ENCODE data around the gene NLRX1. TPM values are rescaled to one million over a fixed set of nuclear protein-coding genes. Genes with fewer than 3 reads are reported as not detected.
A peak's percentile ranks its signal among the peaks of the same experiment; 100 is the strongest.
"Not testable (repeated sequence)": the region's sequence is repeated elsewhere in the genome, so short reads cannot be mapped to it uniquely, and the experiment has no call there.

NLRX1 gene, protein sequence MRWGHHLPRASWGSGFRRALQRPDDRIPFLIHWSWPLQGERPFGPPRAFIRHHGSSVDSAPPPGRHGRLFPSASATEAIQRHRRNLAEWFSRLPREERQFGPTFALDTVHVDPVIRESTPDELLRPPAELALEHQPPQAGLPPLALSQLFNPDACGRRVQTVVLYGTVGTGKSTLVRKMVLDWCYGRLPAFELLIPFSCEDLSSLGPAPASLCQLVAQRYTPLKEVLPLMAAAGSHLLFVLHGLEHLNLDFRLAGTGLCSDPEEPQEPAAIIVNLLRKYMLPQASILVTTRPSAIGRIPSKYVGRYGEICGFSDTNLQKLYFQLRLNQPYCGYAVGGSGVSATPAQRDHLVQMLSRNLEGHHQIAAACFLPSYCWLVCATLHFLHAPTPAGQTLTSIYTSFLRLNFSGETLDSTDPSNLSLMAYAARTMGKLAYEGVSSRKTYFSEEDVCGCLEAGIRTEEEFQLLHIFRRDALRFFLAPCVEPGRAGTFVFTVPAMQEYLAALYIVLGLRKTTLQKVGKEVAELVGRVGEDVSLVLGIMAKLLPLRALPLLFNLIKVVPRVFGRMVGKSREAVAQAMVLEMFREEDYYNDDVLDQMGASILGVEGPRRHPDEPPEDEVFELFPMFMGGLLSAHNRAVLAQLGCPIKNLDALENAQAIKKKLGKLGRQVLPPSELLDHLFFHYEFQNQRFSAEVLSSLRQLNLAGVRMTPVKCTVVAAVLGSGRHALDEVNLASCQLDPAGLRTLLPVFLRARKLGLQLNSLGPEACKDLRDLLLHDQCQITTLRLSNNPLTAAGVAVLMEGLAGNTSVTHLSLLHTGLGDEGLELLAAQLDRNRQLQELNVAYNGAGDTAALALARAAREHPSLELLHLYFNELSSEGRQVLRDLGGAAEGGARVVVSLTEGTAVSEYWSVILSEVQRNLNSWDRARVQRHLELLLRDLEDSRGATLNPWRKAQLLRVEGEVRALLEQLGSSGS
- total RNA-seq (2014; rRNA removed; shearing (Covaris generic)) = 14.3 and 14.7 TPM in 2 replicates

DNA sequence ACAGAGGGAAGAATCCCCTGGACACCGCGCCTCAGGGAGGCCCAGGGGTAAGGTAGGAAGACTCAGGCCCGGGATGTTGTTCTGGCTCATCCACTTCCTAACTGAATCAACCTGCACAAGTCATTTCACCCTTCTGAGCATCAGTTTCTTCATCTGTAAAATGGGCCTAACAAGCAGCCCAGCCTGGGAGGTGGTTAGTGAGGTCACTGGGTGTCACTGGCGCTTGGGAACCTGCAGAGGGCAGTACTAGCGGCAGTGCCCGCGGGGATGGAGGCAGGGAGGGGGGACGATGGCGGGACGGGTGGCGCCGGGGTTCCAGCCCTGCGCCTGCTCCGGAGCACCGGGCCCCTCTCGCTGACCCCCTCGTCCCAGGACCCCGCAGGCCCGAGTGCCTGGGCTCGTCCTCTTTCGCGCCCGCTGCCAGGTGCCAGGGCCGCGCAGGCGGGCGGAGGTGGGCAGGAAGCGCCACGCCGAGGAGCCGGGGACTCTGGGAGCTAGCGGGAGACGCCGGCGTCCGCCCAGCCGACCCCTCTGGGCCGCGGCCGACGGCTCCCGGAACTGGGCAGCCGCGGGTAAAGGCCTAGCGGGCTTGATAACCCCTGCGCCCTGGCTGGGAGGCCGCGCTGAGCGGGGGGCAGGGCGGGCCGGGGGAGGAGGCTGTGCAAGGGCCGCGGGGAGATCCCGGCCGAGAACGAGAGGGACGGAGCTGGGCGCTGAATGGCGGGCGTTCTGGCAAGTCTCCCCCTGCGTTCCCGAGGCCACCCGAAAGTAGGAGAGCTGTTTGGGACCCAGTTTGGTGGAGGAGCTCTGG lies at the start of gene NLRX1:
TSS of gene NLRX1 (plus strand) at position 255 of the 811 bp plus-strand sequence. CDS start 2,679 bp downstream, outside the sequence.
- peak; percentile 87 for DNase-seq (ENCODE audit: low spot score)

DNA sequence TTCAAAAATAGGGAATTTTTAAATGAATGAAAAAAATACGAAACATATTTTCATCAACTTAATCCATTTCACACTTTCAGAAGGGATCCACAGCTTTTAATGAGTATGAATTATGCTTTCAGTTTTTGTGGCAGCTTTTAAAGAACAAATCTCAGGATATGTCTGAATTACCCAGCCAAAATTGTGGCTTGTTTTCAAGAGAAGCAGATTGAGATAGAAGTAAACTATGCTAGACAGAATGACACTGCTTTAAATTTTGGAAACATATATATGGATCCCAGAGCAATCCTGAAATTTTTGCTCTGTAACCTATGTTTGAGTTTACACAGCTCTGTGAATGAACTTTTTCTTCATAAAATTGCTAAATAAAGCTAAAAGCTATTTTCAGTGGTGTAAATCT lies 49.6 kb upstream of the NLRX1 start:
- no peak for DNase-seq (ENCODE audit: low spot score)

DNA sequence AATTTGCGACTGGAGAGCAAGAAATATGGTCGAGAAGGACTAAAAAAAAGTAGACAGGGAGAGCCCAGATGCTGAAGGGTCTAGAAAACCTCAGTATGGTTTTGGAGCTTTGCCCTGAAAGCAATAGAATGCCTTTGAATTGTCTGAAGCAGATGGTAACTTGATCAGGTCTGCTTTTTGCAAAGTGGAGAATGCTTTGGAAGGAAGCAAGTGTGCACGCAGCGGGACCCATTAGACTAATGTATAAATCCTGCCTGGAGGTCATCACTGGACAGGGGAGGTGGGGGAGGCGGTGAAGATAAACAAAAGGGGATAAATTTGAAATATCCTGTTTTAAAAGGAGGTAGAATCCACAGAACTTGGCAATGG lies 47.9 kb upstream of the NLRX1 start:
- DNase-seq (ENCODE audit: low spot score) = peak; percentile 60

DNA sequence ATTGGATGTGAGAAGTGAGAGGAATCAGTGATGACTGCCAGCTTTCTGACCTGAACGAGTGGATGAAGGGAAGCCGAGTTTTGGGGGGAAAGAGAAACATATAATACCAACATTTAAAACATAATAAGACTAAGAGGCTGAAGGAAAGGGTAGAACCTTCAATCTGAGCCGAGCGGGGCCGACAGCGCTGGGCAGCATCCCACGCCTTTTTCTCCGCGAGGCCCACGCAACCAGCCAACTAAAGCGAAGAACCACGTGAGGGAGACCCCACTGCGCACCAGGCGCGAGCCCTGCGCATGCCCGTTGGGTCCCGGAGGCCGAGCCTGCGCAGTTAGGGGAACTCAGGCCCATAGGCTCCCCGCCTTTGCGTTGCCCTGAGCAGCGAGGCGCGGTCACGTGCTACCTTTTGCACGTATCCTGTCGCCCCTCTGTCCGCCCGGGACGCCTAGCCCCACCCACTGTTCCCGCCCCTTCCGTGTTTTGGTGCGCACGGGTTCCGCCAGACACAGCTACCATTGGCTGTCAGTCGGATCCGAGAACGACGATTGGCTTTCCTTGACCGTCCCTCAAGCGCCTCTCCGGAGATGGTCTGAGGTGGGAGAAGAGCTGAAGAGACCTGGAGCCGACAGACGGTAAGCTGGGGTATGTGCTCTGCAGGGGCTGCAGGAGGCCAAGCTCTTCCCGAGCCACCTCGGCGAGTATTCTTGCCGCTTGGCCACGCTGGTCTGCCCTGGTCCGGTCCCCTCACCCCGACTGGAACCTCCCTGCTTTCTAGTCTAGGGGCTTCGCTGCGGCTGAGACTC lies 47.3 kb upstream of the NLRX1 start, which contains the start of gene HINFP:
TSS of gene HINFP (plus strand) at position 573 of the 803 bp plus-strand sequence. CDS start 5,365 bp downstream, outside the sequence.
- DNase-seq (ENCODE audit: low spot score) = peak; percentile 99

DNA sequence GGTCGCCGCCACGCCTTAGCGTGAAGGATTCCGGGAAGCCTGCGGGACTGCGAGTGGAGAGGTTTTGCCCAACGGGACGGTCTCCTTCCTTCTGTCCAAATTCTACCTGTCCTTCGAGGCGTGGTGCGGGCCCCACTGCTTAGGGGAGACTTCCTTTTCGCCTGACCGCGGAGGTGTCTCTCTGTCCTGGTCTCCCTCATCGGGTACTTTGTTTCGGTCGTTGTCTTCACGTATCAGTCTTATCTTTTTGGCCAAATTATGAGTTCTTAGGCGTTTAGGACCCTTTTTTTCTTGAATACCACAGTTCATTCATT lies 46.8 kb upstream of the NLRX1 start:
- no peak for DNase-seq (ENCODE audit: low spot score)

DNA sequence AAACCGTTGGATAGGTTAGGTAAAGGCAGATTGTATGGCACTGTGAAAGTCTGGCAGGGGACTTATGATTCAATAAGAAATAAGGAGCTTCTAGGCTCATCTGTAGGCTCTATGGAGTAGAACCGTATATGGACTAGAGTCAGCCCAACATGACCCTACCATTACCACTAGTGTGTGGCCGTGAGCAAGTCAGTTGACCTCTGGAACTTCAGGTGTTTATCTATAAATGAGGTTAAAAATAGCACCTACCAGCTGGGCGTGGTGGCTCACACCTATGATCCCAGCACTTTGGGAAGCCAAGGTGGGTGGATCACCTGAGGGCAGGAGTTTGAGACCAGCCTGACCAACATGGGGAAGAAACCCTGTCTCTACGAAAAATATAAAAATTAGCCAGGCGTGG lies 42.7 kb upstream of the NLRX1 start:
- no peak for DNase-seq (ENCODE audit: low spot score)

DNA sequence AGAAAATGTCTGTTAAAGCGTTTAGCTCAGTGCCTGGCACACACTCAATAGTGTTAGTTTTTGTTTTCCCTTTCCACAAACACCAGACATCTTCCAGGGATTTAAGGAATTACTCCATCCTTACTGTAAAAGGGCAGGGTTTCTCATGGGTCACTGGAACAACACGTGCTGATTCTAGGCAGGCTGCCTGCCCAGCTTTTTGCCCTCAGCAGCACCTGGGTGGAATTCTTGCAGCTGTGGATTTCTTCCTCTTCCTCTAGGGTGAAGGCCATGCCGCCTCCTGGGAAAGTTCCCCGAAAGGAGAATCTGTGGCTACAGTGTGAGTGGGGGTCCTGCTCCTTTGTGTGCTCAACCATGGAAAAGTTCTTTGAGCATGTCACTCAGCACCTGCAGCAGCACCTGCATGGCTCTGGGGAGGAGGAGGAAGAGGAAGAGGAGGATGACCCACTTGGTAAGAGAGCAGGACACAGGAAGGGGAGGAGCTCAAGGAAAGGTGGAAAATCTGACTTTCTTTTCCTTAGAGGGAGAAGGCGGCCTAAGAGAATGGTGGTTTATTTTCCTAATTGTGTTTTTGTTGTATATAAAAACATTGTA lies 41.8 kb upstream of the NLRX1 start:
- no peak for DNase-seq (ENCODE audit: low spot score)

DNA sequence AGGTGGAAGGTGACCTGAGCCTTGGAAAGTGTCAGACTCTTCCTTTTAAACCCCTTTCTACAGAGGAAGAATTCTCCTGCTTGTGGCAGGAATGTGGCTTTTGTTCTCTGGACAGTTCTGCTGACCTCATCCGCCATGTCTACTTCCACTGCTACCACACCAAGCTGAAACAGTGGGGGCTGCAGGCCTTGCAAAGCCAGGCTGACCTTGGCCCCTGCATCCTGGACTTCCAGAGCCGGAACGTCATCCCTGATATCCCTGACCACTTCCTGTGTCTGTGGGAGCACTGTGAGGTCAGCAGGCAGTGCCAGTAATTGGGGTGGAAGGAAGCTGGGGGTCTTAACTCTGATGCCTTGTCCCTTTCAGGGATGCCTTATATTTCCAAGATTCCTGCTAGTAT lies 37.9 kb upstream of the NLRX1 start:
- no peak for DNase-seq (ENCODE audit: low spot score)

DNA sequence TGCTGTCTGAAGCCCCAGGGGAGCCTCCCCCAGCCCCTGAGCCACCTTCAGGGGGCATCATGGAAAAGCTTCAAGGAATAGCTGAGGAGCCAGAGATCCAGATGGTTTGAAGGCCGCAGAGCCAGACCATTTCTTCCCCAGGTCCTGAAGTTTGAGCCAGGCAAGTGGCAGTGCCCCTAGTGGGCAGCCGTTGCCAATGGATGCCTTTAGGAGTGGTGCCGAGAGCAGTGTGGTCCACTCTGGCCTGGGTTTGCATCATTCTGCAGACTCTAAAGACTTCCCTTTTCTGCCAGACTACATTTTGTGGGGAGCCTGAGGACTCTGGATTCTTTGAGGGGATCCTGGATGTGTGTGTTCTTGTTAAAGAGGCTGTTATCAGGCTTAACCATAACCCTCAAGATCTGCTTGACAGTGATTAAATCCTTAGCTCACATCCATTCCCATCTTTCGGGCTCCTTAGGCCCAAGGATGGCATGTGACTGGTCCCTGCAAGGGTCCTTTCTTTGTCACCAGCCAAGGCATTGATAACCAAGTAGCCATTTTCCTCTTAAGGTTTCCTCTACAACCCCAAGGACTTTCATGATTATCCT lies 34.0 kb upstream of the NLRX1 start:
- no peak for DNase-seq (ENCODE audit: low spot score)

DNA sequence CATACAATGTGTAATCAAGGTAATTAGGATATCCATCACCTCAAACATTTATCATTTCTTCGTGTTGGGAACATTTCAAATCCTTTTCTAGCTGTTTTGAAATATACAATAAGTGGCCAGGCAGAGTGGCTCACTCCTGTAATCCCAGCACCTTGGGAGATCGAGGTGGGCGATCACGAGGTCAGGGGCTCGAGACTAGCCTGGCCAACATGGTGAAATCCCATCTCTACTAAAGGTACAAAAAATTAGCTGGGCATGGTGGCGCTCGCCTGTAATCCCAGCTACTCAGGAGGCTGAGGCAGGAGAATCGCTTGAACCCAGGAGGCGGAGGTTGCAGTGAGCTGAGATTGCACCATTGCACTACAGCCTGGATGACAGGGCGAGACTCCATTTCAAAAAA lies 29.2 kb upstream of the NLRX1 start:
- DNase-seq (ENCODE audit: low spot score) = not testable (repeated sequence)

DNA sequence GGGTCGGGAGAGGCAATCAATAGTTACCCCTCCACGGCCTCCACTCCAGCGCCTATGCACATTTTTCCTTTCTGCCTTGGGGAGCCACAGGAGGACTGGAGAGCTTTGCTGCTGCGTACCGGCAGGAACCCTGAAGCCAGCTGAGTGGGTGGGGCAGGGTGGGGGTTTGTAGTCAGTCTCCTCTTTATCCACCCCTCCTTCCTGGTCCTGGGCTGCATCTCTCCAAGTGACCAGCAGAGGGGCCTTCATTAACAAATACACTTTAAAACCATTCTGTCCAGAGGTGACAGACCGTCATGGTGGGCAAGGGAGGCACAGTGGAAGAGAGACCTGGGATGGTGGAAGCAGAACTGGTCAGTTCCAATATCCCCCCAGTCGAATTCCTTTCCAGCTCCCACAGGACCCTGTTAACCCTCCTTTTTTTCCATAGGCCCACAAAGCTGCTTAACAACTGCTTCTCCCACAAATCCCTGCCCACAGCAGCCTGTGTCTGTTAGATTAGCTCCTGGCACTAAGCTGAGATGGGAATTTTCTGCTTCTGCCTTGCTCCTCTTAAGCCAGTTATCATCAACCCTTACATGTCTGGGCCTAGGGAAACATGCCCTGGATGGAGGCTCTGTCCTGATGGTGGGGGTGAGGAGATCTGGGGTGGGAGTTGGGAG lies 23.6 kb upstream of the NLRX1 start:
- peak; percentile 64 for DNase-seq (ENCODE audit: low spot score)

DNA sequence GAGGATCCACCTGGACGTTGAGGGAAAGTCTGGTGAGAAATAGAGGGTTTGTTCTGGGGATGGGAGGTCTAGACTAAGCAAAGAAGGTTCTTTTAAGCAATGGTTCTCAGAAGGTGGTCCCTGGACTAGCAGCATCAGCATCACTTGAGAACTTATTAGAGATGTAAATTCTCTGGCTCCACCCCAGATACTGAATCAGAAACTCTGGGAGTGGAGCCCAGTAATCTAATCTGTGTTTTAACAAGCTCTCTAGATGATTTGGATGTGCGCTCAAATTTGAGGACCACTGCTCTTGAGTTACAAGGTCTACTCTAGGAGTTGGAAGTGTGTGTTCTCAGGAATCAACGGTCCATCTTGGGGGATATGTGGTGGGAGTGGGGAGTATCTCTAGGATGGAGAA lies 23.0 kb upstream of the NLRX1 start:
- no peak for DNase-seq (ENCODE audit: low spot score)

DNA sequence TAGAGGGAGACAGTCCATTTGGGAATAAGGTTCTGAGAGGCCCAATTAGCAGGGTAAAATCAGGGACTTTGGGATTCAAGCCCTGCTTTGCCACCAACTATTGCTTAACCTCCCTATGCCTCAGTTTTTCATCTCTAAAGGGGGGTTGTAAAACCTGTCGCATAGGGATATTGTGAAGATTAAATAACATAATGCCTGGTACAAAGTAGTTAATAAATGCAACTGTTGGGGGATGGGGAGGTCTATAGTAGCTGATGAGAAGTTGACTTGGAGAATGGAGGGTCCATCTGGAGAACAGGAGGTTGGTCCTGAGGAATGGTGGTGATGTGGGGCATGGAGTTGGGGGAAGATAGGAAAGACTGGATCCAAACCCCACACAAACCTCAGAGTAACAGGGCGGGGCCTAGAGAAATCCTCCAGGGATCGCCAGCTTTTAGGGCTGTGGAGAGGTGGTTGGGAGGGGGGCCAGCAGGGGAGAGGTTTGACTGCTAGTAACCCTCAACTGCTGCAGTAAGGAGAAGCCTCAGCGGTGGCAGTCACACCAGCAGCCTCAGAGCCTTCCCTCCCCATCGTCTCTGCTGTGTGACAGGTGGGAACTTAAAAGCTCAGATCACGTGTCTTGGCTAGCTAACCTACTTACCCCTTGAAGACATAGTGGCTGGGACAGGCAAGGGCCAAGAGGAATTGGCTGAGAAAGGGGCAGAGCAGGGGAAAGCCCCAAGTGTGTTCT lies 20.8 kb upstream of the NLRX1 start:
- no peak for DNase-seq (ENCODE audit: low spot score)

DNA sequence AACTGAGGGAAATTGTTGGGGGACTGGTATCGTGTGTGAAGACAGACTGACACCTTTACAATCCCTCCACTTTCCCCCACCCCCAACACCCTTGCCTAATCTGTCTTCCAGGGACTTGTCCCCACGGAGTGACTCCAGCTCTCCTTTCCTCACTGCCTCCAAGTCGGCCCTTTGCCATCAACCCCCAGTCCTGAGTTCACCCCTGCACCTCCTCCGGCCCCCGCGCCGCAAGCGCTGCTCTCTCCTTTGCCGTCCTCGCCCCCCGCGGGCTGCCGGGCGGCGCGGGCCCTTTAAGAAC lies 19.9 kb upstream of the NLRX1 start:
- no peak for DNase-seq (ENCODE audit: low spot score)

DNA sequence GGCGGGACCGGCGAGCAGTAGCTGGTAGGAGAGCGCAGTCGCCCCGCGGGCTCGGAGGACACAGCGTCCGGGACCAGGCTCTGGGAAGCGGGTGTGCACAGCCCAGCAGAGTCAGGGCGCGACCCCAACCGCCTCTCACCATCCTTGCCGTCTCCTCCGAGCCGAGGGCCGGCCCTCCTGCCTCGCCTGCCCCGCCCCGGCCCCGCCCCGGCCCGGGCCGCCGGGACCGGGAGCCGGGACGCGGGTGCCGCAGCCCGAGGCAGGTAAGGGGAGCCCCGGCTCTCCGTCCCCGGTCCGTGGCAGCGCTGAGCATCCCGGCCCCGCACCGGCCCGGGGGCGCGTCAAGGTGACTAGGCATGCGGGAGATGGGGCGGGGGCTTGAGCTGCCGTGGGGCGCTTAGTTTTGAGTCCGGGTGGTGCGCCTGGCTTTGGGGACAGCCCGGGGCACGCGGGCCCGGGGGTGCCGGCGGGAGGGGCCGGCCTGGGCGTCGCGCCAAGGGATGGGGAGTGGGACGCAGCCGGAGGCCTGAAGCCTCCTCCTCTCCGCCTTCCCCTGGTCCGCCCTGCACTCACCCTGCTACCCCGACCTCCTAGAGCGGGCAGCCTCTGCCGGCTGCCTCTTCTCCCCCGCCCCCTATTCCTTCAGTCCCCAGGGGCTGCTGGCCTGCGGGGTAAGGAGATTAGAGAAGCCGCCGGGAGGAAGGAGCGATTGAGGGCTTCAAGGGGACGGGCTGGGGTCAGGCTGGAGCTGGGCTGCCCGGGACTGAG lies 19.3 kb upstream of the NLRX1 start, which contains the start of gene ABCG4:
TSS of gene ABCG4 (plus strand) at position 35 of the 768 bp plus-strand sequence. CDS start 914 bp downstream, outside the sequence.
- no peak for DNase-seq (ENCODE audit: low spot score)

DNA sequence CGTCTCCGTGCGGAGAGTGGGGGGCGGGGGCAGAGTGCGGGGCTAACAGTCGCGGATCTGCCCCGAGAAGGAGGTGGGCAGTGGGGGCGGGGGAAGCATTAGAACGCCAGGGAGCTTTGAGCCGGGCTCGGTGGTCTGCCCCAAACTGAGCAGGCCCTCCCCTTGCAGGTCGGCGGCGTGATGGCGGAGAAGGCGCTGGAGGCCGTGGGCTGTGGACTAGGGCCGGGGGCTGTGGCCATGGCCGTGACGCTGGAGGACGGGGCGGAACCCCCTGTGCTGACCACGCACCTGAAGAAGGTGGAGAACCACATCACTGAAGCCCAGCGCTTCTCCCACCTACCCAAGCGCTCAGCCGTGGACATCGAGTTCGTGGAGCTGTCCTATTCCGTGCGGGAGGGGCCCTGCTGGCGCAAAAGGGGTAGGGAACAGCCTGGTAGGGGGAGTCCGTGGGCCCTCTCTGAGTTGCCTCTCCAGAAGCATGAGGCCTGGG lies 18.7 kb upstream of the NLRX1 start:
- DNase-seq (ENCODE audit: low spot score) = no peak

DNA sequence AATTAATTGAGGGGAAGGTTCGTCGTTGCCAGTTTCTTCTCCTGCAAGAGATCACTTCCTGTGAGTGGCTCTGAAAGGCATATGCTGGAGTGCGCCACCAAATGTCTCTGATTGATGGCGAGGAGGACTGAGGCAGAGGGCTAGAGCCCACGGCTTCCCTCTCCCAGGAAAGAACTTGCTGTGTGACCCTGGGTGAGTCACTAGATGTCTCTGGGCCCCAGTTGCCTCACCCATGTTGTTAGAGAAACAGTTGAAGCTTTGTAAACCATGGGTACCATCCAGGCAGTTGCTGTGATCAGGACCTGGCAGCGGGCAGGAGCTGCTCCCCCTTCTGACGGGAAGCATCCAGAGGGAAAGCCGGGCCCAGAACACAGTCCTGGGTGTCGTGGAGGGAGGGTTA lies 16.5 kb upstream of the NLRX1 start:
- no peak for DNase-seq (ENCODE audit: low spot score)

DNA sequence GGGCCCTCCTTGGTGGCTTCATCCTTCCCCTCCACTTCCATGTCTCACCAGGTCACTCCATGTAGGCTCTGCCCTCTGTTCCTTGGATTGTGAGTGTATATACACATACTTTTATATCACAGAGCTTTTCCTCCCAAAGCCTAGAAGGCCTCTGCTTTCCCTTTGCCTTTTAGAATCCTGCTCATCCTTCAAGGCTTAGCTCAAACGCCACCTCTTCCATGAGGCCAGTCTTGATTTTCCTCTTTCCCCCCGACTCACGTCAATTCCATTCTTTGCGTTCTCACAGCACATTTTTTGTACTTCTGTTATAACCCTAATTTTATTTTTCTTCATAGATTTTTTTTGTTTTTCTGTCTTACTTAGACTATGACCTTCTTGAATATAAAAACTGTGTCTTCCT lies 15.9 kb upstream of the NLRX1 start:
- no peak for DNase-seq (ENCODE audit: low spot score)

Data from H4 (cell line).